K562 (cell line): ENCODE results near the gene ABCA3. TPM values are rescaled to one million over a fixed set of nuclear protein-coding genes. Genes with fewer than 3 reads are reported as not detected.

Experiments
- ATAC-seq: fragments of 200-7000 bp; cut with Tn5 transposase; 3 replicates; pipeline ENCODE4 v1.9.1; 2020; ENCODE audit warnings: moderate library complexity
- BruUV-seq: library from RNA; stranded (reverse); fragments of 400-500 nt; replicated peaks from 2 replicates; lab custom pipeline; 2021; lab: Mats Ljungman, UMichigan
- CTCF ChIA-PET: fragments of 300-600 bp; formaldehyde crosslinking; extraction: SDS; loops from one replicate; lab custom pipeline; 2021; ENCODE audit warnings: low intra/inter-chr PET ratio; lab: Yijun Ruan, JAX
- POLR2A ChIA-PET: fragments of 300-600, 350-650 bp; sonication (Branson Sonifier 250); formaldehyde crosslinking; extraction: SDS; loops from one replicate; lab custom pipeline; 2021; ENCODE audit warnings: antibody characterized with exemption, inconsistent platforms; lab: Yijun Ruan, JAX
- DNase-seq, 4 experiments: peaks; one replicate each; pipeline versions ENCODE4 v3.0.0 to v3.0.0-alpha.2; 2011 to 2018; ENCODE audit warnings: low spot score in 3 of 4, mixed read lengths in 3 of 4; ENCODE audit errors: extremely low read depth in 1 of 4
- FAIRE-seq: peaks from 2 replicates; lab custom pipeline; 2011; peaks lifted over from hg19 to GRCh38; lab: Jason Lieb, UNC
- H2AFZ ChIP-seq: 2 replicates; pipeline ENCODE4 v1.6.0; 2011; ENCODE audit warnings: low read depth, low read length, control low read depth, inconsistent platforms
- H3K27ac ChIP-seq: fragments of 200-600 bp; 3 replicates; pipeline ENCODE4 v1.8.0; 2011; ENCODE audit warnings: low read depth, mild to moderate bottlenecking, control low read depth, inconsistent platforms, low read length, moderate library complexity, mixed read lengths; ENCODE audit errors: extremely low read depth
- H3K27me3 ChIP-seq, 2 experiments: fragments of 300-600 bp in 1 of 2; 2 replicates in 1 of 2; 3 replicates in 1 of 2; pipeline versions ENCODE4 v1.6.0 to v1.8.0; 2011; ENCODE audit warnings: inconsistent platforms in 2 of 2, low read length in 2 of 2, mild to moderate bottlenecking in 1 of 2, mixed read lengths in 1 of 2, moderate library complexity in 1 of 2; ENCODE audit not compliant: control insufficient read depth in 2 of 2, insufficient read depth in 2 of 2
- H3K36me3 ChIP-seq: fragments of 300-600 bp; 3 replicates; pipeline ENCODE4 v1.8.0; 2011; ENCODE audit warnings: mild to moderate bottlenecking, low read length, inconsistent platforms; ENCODE audit not compliant: control insufficient read depth, insufficient read depth
- H3K4me1 ChIP-seq, 2 experiments: fragments of 200-600 bp in 1 of 2; replicated peaks in 1 of 2; 2 replicates in 1 of 2; 3 replicates in 1 of 2; pipeline versions ENCODE4 v1.5.1 to v1.8.0; 2011; ENCODE audit warnings: inconsistent platforms in 2 of 2, low read length in 2 of 2, mild to moderate bottlenecking in 1 of 2, mixed read lengths in 1 of 2, moderate library complexity in 1 of 2; ENCODE audit not compliant: control insufficient read depth in 2 of 2, insufficient read depth in 2 of 2
- H3K4me2 ChIP-seq: 2 replicates; pipeline ENCODE4 v1.6.1; 2011; ENCODE audit warnings: low read length, control low read depth, inconsistent platforms, mixed read lengths; ENCODE audit not compliant: insufficient read depth
- H3K4me3 ChIP-seq: fragments of 200-600 bp; sonication (generic), shearing (Covaris generic); 2 replicates; pipeline ENCODE4 v1.5.1; 2016; ENCODE audit warnings: control low read depth, inconsistent platforms
- H3K79me2 ChIP-seq: fragments of 200-600 bp; 3 replicates; pipeline ENCODE4 v1.8.0; 2011; ENCODE audit warnings: low read length, inconsistent platforms; ENCODE audit not compliant: control insufficient read depth, insufficient read depth
- H3K9ac ChIP-seq, 2 experiments: 2 replicates each; pipeline versions ENCODE4 v1.6.0 to v1.6.1; 2011; ENCODE audit warnings: low read depth in 2 of 2, low read length in 2 of 2, control low read depth in 1 of 2, inconsistent platforms in 1 of 2, mild to moderate bottlenecking in 1 of 2, mixed read lengths in 1 of 2; ENCODE audit not compliant: insufficient read depth in 1 of 2
- H3K9me1 ChIP-seq: one replicate; pipeline ENCODE4 v1.6.0; 2011; ENCODE audit warnings: inconsistent platforms, mild to moderate bottlenecking, low read length, moderate library complexity; ENCODE audit not compliant: control insufficient read depth, insufficient read depth
- H3K9me3 ChIP-seq: replicated peaks from 2 replicates; pipeline ENCODE4 v1.5.1; 2011; ENCODE audit warnings: low read depth, low read length, inconsistent platforms; ENCODE audit not compliant: control insufficient read depth, insufficient read depth
- H4K20me1 ChIP-seq: replicated peaks from 2 replicates; pipeline ENCODE4 v1.6.1; 2011; ENCODE audit warnings: low read length, inconsistent platforms, mixed read lengths; ENCODE audit not compliant: control insufficient read depth, insufficient read depth
- CHCHD3 ChIP-seq: fragments of 250-450 bp; sonication (Bioruptor Pico); IDR thresholded peaks from 2 replicates; pipeline ENCODE4 v2.1.2; 2022; ENCODE audit warnings: mild to moderate bottlenecking
- NELFE ChIP-seq: IDR thresholded peaks from 2 replicates; pipeline ENCODE4 v1.6.1; 2011; ENCODE audit warnings: mild to moderate bottlenecking; ENCODE audit not compliant: insufficient read depth, insufficient read length
- PHF8 ChIP-seq: fragments of 200-600 bp; sonication (generic); IDR thresholded peaks from 2 replicates; pipeline ENCODE4 v1.6.1; 2012; ENCODE audit warnings: mixed run types, mild to moderate bottlenecking, inconsistent platforms, low read length, moderate library complexity, borderline replicate concordance
- ZNF24 ChIP-seq: fragments of 450-650 bp; IDR thresholded peaks from 2 replicates; pipeline ENCODE4 v1.6.1; 2016
- WGBS: fragments of 100-300 bp; shearing (Covaris generic); methylation state at CpG from one replicate; pipeline ENCODE4 v1.1.6; 2016; ENCODE audit warnings: low coverage, mixed read lengths; ENCODE audit not compliant: insufficient coverage; ENCODE audit errors: missing lambda C conversion rate; 5-methylcytosine and 5-hydroxymethylcytosine counted together
- in situ Hi-C: fragments of 300-500 bp; cut with MboI; formaldehyde crosslinking; loops from 4 replicates; pipeline ENCODE4 v1.15.0; 2018; ENCODE audit warnings: inconsistent platforms, mixed read lengths
- intact Hi-C: fragments of 100-400 bp; cut with micrococcal nuclease; formaldehyde crosslinking; loops from 2 replicates; pipeline ENCODE4 v1.14.2; 2022
- polyA plus RNA-seq, 8 experiments: library from polyadenylated mRNA; depleted of rRNA in 4 of 8; stranded (reverse) in 5 of 8; unstranded in 3 of 8; fragments of >200 nt; fragmentation: Nextera tagmentation in 2 of 8; fragmentation: Illumina TruSeq in 1 of 8; extraction: Ambion mirVana in 2 of 8; extraction: Trizol in 1 of 8; gene quantifications; 2 replicates each; pipeline versions ENCODE4 v1.2.1 to v1.2.3, GENCODE V29; 2011 to 2014; ENCODE audit warnings: inconsistent platforms in 1 of 8, missing spikeins in 1 of 8
- total RNA-seq, 7 experiments: library from RNA; depleted of rRNA in 6 of 7; stranded (reverse); fragments of >200 nt in 6 of 7; fragmentation: Illumina TruSeq in 2 of 7; extraction: Trizol in 2 of 7; gene quantifications; 2 replicates each; pipeline versions ENCODE4 v1.2.1 to v1.2.3, GENCODE V29; 2011 to 2021; ENCODE audit warnings: low replicate concordance in 1 of 7

The ABCA3 gene
- total and polyA plus RNA-seq, 9 of the 15 experiments (the other 6 are each of a cell fraction or from before 2014, with no cell fraction given), result 0.66 to 23.7 (median 6.9) TPM

DNA sequence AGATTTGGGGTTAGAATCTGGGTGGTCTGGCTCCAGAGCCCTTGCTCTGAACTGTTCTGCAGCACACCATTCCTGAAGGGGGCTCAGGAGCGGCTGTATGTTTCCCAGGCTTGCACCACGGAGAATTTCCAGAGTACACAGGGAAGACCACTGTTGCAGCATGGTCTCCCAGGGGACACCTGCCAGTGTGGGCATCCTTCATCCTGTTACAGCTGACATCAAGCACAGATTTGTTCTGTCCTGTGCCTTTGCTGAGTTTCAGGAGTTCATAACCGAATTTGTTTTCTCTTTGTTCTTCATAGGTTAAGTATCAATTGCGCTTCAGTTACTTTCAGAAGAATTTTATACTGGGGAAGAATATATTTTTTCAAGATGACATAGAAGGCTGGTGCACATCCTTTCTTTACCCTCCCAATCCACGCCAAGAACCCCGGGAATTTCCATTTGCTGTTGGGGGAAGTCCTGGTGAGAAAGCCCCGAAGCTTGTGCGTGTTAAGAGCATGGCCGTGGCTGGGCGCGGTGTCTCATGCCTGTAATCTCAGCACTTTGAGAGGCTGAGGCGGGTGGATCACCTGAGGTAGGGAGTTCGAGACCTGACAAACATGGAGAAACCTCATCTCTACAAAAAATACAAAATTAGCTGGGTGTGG, 26.3 kb upstream of the ABCA3 start:
- H3K27ac ChIP-seq, result no peak overlapping the region
- CTCF ChIA-PET, result no interaction called here
- no peak for TF ChIP-seq PHF8
- TF ChIP-seq CHCHD3 (CRISPR knock-in tag), result no peak
- no peak for TF ChIP-seq ZNF24
- no peak for TF ChIP-seq NELFE
- TF ChIP-seq, all 486 proteins: peak for 0

More for the DNA sequence above, 26.3 kb upstream of the ABCA3 start:
- FAIRE-seq (no peak), DNase-seq (no peak), ATAC-seq (no peak)
- H3K4me2 ChIP-seq, result no peak overlapping the region
- H3K4me1 ChIP-seq, result peaks cover 0 to 4% of the 10 kb centered on the region in 2 experiments; a peak in 2 of 5 replicates
- H3K9ac ChIP-seq, result no peak overlapping the region
- no peaks in the 10 kb centered on the region for H3K9me3 ChIP-seq
- intact Hi-C loops, result no loop called here
- no peak overlapping the region for H3K4me3 ChIP-seq
- H3K27me3 ChIP-seq, result peaks cover 13 to 23% of the 10 kb centered on the region in 2 experiments; a peak in 4 of 5 replicates
- no peaks in the 10 kb centered on the region for H4K20me1 ChIP-seq
- in situ Hi-C loops, result no loop called here
- BruUV-seq, result no TSS peak
- no peaks in the 10 kb centered on the region for H3K36me3 ChIP-seq
- POLR2A ChIA-PET, result no interaction called here
- no peaks in the 10 kb centered on the region for H3K9me1 ChIP-seq
- no peak overlapping the region for H2AFZ ChIP-seq
- H3K79me2 ChIP-seq, result no peaks in the 10 kb centered on the region
- 10% methylated on average over 13 of the region's 13 CpGs for WGBS
